Erythroblast (primary cell): ENCODE measurements around the gene YRDC.

Experiments
- DNase-seq, 2 experiments: peaks; one replicate each; lab custom pipeline; 2025; lab: John Stamatoyannopoulos, UW
- GATA1 ChIP-seq: IDR thresholded peaks from 2 replicates; pipeline ENCODE4 v1.6.1; 2011; ENCODE audit warnings: low read depth, mild to moderate bottlenecking, control low read depth, low read length, moderate library complexity
- POLR2A ChIP-seq: IDR thresholded peaks from 2 replicates; pipeline ENCODE4 v1.6.1; 2011; ENCODE audit warnings: mild to moderate bottlenecking, low read length

YRDC gene

GRCh38 chr1:37836788-37837187 lies 28.8 kb upstream of the YRDC start:
- no peak for TF ChIP-seq GATA1
- TF ChIP-seq POLR2A = no peak
- no peak for DNase-seq

GRCh38 chr1:37831809-37832208 lies 23.8 kb upstream of the YRDC start:
- no peak for TF ChIP-seq POLR2A
- TF ChIP-seq GATA1 = no peak
- no peak for DNase-seq

- TF ChIP-seq GATA1 (no peak), POLR2A (no peak)
- no peak for DNase-seq
These were observed 23.1 kb upstream of the YRDC start for GRCh38 chr1:37831109-37831508.

GRCh38 chr1:37828410-37829074 lies 20.5 kb upstream of the YRDC start:
- no peak for TF ChIP-seq GATA1
- TF ChIP-seq POLR2A = no peak
- DNase-seq = no peak

- no peak for DNase-seq
- TF ChIP-seq POLR2A (no peak), GATA1 (no peak)
These were observed 17.5 kb upstream of the YRDC start for GRCh38 chr1:37825506-37825905.

- DNase-seq = no peak
- TF ChIP-seq GATA1 (no peak), POLR2A (no peak)
These were observed 16.0 kb upstream of the YRDC start for GRCh38 chr1:37824001-37824400.

- TF ChIP-seq GATA1 (no peak), POLR2A (no peak)
- no peak for DNase-seq
These were observed 15.2 kb upstream of the YRDC start for GRCh38 chr1:37822906-37823815.

GRCh38 chr1:37821481-37821880 lies 13.5 kb upstream of the YRDC start:
- TF ChIP-seq POLR2A (no peak), GATA1 (no peak)

GRCh38 chr1:37817481-37817880 lies 9.5 kb upstream of the YRDC start:
- TF ChIP-seq GATA1 (no peak), POLR2A (no peak)
- no peak for DNase-seq

More at GRCh38 chr1:37821481-37821880, 13.5 kb upstream of the YRDC start:
- DNase-seq = no peak

GRCh38 chr1:37814252-37814651 lies 6.2 kb upstream of the YRDC start:
- no peak for DNase-seq
- TF ChIP-seq GATA1 = no peak
- TF ChIP-seq POLR2A = no peak

GRCh38 chr1:37813529-37814145 lies 5.6 kb upstream of the YRDC start:
- DNase-seq = no peak
- TF ChIP-seq GATA1 (no peak), POLR2A (no peak)

GRCh38 chr1:37811027-37811655 lies 3.1 kb upstream of the YRDC start:
- TF ChIP-seq POLR2A (no peak), GATA1 (no peak)
- peak; percentile 77 to 90 for DNase-seq

- no peak for DNase-seq
- TF ChIP-seq POLR2A (no peak), GATA1 (no peak)
These were observed 1.9 kb upstream of the YRDC start for GRCh38 chr1:37809942-37810341.

GRCh38 chr1:37808369-37809319 lies 636 bp upstream of the YRDC start:
- TF ChIP-seq GATA1 (no peak), POLR2A (no peak)
- DNase-seq = peak; percentile 86 to 88
